Ovary (tissue), 9 donors: Measurements from ENCODE around the gene MDN1. TPM values are rescaled to one million over a fixed set of nuclear protein-coding genes. Genes with fewer than 3 reads are reported as not detected.

Experiments
- DNase-seq, 5 donors: peaks; one replicate each; pipeline ENCODE4 v3.0.0-alpha.2; 2019 to 2020
- H3K27ac ChIP-seq, 2 donors: fragments of 200-600 bp; one replicate each; pipeline versions ENCODE4 v1.5.1 to v1.8.0; 2019 to 2022
- H3K27me3 ChIP-seq: fragments of 200-600 bp; one replicate; pipeline ENCODE4 v1.8.0; 2022
- H3K36me3 ChIP-seq: fragments of 200-600 bp; sonication (generic); one replicate; pipeline ENCODE4 v1.5.1; 2019
- H3K4me1 ChIP-seq: one replicate; pipeline ENCODE4 v1.8.1; 2013; ENCODE audit warnings: mild to moderate bottlenecking, moderate library complexity; ENCODE audit not compliant: insufficient read depth
- H3K4me3 ChIP-seq: fragments of 200-600 bp; sonication (generic); one replicate; pipeline ENCODE4 v1.5.1; 2017
- H3K9me3 ChIP-seq, 2 donors: fragments of 200-600 bp in 1 of 2; sonication (generic) in 1 of 2; one replicate each; pipeline versions ENCODE4 v1.5.1 to v1.8.1; 2013 to 2019; ENCODE audit warnings: mild to moderate bottlenecking in 1 of 2, moderate library complexity in 1 of 2
- CTCF ChIP-seq, 3 donors: fragments of 450-650 bp in 2 of 3; fragments of 200-600 bp in 1 of 3; IDR thresholded peaks; one replicate each; pipeline versions ENCODE4 v1.5.1 to v1.8.0; 2016 to 2022; ENCODE audit warnings: antibody characterized with exemption in 3 of 3, mild to moderate bottlenecking in 1 of 3
- EP300 ChIP-seq: sonication (generic); formaldehyde crosslinking; IDR thresholded peaks from one replicate; pipeline ENCODE4 v1.6.1; 2017; ENCODE audit warnings: antibody characterized with exemption
- POLR2A ChIP-seq: fragments of 450-650 bp; IDR thresholded peaks from one replicate; pipeline ENCODE4 v1.6.1; 2017; ENCODE audit warnings: antibody characterized with exemption, mild to moderate bottlenecking, moderate library complexity
- WGBS, 3 donors: extraction: QIAGEN DNeasy Blood & Tissue Kit in 1 of 3; methylation state at CpG; one replicate each; pipeline versions ENCODE4 v1.1.5 to v1.1.7; 2013 to 2017; 5-methylcytosine and 5-hydroxymethylcytosine counted together
- intact Hi-C, 4 donors: fragments of 100-400 bp; cut with DNase I; formaldehyde crosslinking; loops; one replicate each; pipeline versions ENCODE4 v1.11.0 to v1.15.1; 2022 to 2023
- polyA plus RNA-seq, 2 donors: library from polyadenylated mRNA; stranded (reverse); fragments of 200-250 nt in 1 of 2; fragments of 350-450 nt in 1 of 2; fragmentation: Illumina TruSeq in 1 of 2; extraction: RNeasy Lipid Tissue Mini Kit (QIAGEN cat#74804) in 1 of 2; gene quantifications; one replicate each; pipeline ENCODE4 v1.2.3, GENCODE V29; 2013 to 2014
- total RNA-seq, 7 donors: library from RNA; depleted of rRNA in 2 of 7; stranded (reverse); fragments of >200 nt in 2 of 7; fragmentation: NEBNext Ultra II Directional in 3 of 7; extraction: Animal tissue kit (Norgen Biotek cat#: 25700) in 3 of 7; gene quantifications; one replicate each; pipeline versions ENCODE4 v1.1.0 to v1.2.4, GENCODE V29; 2016 to 2023
- donor health status: DM: no; HTN: no; CAD: no; lungs with moderate emphysema.
- donor health status: DM: no; HTN: no; CAD: no.
- donor health status: Bipolar disorder and iron deficiency.
- donor health status: DM: yes; HTN: yes; CAD: no.
- donor health status: DM: no; HTN: no; CAD: no.
- donor health status: DM: yes; HTN: yes; CAD: no.

MDN1 gene
- total and polyA plus RNA-seq, 9 donors = 11.9 to 51.5 (median 32.3) TPM

DNA sequence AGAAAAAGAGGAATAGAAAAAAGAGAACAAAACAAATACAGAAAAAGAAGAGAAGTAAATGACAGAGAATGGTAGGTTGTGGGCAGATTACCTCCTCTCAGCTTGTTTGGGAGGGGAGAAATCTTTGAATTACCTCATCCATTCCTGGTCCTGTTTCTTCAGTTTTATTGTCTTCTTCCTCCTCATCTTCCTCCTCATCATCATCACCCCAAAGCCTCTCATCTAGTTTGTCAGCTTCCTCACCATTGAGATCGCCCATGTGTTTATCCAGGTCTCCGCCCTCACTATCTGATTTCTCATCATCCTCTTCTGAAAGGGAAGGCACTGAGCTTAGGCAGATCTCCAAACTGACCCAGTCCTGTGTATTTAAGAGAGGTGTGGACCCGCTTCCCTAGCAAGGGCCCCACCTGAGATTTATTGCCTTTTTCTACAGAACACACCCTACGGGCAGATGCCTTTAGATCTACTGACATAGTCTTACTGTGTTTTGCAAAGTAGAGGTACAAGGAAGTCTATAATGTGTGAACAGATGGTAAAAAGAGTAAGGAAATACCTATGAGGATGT lies 156.9 kb downstream of the MDN1 start:
- H3K4me3 ChIP-seq = no peak overlapping the region
- no peaks in the 10 kb centered on the region for H3K9me3 ChIP-seq
- DNase-seq = no peak
- WGBS, 3 donors = 96 to 98% (median 97%) methylated on average over 4 of the region's 4 CpGs
- no peaks in the 10 kb centered on the region for H3K27me3 ChIP-seq
- H3K36me3 ChIP-seq = no peaks in the 10 kb centered on the region
- intact Hi-C loops = no loop called here
- TF ChIP-seq CTCF (IDR thresholded peaks at IDR 0.05) = no peak
- no peak for TF ChIP-seq EP300
- TF ChIP-seq POLR2A = no peak
- H3K27ac ChIP-seq = no peak overlapping the region
- H3K4me1 ChIP-seq = no peaks in the 10 kb centered on the region

DNA sequence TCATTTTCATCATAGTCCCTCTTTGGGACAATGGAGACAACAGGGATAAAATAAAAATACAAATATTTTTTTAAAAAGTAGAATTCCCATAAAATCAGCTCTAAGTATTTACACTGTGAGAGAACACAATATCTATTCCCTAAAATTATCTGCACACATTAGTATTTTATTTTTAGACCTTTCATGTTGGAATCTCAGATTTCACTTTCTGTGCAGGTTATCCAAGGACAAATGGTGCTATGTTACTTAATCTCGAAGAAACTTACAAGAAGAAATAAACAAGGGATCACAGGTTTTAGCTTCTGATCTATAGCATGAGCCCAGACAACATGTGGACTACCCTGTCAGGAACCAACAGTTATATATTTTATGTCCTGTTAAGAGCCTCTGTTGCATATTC lies 158.0 kb downstream of the MDN1 start:
- WGBS, 3 donors = 32 to 46% (median 37%) methylated on average over 1 of the region's 1 CpG
- TF ChIP-seq EP300 (no peak), CTCF (IDR thresholded peaks at IDR 0.05) (no peak), POLR2A (no peak)
- H3K27ac ChIP-seq = no peak overlapping the region
- DNase-seq = no peak
- no peak overlapping the region for H3K4me3 ChIP-seq
- no peaks in the 10 kb centered on the region for H3K36me3 ChIP-seq
- intact Hi-C loops = no loop called here
- no peaks in the 10 kb centered on the region for H3K27me3 ChIP-seq
- no peaks in the 10 kb centered on the region for H3K4me1 ChIP-seq
- no peaks in the 10 kb centered on the region for H3K9me3 ChIP-seq

GRCh38 chr6:89660981-89661380 lies 158.6 kb downstream of the MDN1 start:
- Histone ChIP-seq H3K36me3 (no peaks in the 10 kb centered on the region), H3K27ac (no peak overlapping the region), H3K27me3 (no peaks in the 10 kb centered on the region), H3K9me3 (no peaks in the 10 kb centered on the region), H3K4me1 (no peaks in the 10 kb centered on the region), H3K4me3 (no peak overlapping the region)
- intact Hi-C loops = no loop called here
- WGBS, 3 donors = 85 to 92% (median 91%) methylated on average over 4 of the region's 4 CpGs
- TF ChIP-seq CTCF (IDR thresholded peaks at IDR 0.05) (no peak), POLR2A (no peak), EP300 (no peak)
- DNase-seq = no peak

DNA sequence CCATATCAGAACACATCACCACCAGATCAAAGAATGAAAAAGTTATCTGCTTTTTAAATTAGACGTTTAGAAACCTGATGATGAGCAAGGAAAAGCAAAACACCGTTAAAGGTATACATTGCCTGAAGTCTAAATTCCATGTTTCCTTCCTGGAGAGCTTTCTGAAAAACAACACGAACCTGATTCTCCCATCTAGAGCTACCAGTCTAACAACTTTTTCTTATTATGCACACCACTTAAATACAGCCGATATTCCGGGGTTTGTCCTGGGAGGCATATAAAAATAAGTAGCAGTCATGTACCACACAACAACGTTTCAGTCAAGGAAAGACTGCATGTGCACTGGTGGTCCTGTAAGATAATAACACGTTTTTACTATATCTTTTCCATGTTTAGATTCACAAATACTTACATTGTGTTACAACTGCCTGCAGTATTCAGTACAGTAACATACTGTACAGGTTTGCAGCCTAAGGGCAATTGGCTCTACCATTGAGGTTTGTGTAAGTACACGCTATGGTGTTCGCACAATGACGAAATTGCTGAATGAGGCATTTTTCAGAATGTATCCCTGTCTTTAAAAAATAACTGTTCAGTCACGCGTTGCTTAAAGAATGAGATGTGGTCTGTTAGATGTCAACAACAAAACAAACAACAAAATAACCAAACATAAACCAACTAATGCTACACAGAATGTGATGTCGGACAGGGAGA lies 162.0 kb downstream of the MDN1 start:
- Histone ChIP-seq H3K9me3 (no peaks in the 10 kb centered on the region), H3K36me3 (no peaks in the 10 kb centered on the region), H3K4me3 (no peak overlapping the region), H3K4me1 (no peaks in the 10 kb centered on the region), H3K27me3 (no peaks in the 10 kb centered on the region), H3K27ac (no peak overlapping the region)
- WGBS, 3 donors = 89 to 90% (median 90%) methylated on average over 13 of the region's 13 CpGs
- TF ChIP-seq EP300 = no peak
- no peak for TF ChIP-seq CTCF (IDR thresholded peaks at IDR 0.05)
- TF ChIP-seq POLR2A = no peak
- intact Hi-C loops = no loop called here
- no peak for DNase-seq
